Hepatocyte (in vitro differentiated cells): Measurements from ENCODE around the gene CCNB1.

Source experiments
- EZH2phosphoT487 ChIP-seq: fragments of 200-600 bp; sonication (generic); IDR thresholded peaks from one replicate; pipeline ENCODE4 v1.6.1; 2018; ENCODE audit warnings: antibody characterized with exemption, mild to moderate bottlenecking, low read depth, moderate library complexity; ENCODE audit not compliant: unreplicated experiment, severe bottlenecking
- TF ChIP-seq, protein P1 (sequence below): fragments of 200-600 bp; sonication (generic); IDR thresholded peaks from 2 replicates; pipeline ENCODE4 v1.5.1; 2016; ENCODE audit warnings: antibody characterized with exemption, mild to moderate bottlenecking; ENCODE audit not compliant: poor library complexity

DNA sequence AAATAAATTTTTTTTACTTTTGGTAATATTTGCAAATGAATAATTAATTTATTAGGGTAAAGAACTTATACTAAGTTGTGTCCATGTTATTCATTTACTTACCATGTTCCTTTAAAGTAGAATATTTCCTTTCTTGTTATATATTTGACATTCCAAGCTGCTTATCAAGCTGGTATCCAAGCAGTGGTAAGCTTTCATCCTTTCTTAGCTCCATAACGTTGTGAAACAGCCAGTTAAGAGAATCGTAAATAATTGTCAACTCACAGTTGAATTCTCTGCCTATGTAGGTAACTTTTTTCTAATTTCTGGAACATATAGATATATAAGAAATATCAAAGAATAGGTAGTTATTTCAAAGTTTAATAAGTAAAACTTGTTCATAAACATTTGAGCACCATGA lies 36.7 kb upstream of the CCNB1 start:
- TF ChIP-seq, protein P1, sequence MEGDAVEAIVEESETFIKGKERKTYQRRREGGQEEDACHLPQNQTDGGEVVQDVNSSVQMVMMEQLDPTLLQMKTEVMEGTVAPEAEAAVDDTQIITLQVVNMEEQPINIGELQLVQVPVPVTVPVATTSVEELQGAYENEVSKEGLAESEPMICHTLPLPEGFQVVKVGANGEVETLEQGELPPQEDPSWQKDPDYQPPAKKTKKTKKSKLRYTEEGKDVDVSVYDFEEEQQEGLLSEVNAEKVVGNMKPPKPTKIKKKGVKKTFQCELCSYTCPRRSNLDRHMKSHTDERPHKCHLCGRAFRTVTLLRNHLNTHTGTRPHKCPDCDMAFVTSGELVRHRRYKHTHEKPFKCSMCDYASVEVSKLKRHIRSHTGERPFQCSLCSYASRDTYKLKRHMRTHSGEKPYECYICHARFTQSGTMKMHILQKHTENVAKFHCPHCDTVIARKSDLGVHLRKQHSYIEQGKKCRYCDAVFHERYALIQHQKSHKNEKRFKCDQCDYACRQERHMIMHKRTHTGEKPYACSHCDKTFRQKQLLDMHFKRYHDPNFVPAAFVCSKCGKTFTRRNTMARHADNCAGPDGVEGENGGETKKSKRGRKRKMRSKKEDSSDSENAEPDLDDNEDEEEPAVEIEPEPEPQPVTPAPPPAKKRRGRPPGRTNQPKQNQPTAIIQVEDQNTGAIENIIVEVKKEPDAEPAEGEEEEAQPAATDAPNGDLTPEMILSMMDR: no peak
- no peak for TF ChIP-seq EZH2phosphoT487
